Right atrium auricular region (tissue), 2 donors: ENCODE data around the gene EML6. TPM values are rescaled to one million over a fixed set of nuclear protein-coding genes. Genes with fewer than 3 reads are reported as not detected.

ENCODE experiments used
- DNase-seq: peaks from one replicate; pipeline ENCODE4 v3.0.0-alpha.2; 2019; ENCODE audit warnings: low spot score
- H3K27ac ChIP-seq, 2 donors: fragments of 200-600 bp; sonication (generic); 1 replicate in 1 of 2; 2 replicates in 1 of 2; pipeline ENCODE4 v1.5.1; 2016 to 2019
- H3K27me3 ChIP-seq, 2 donors: fragments of 200-600 bp; sonication (generic); one replicate each; pipeline versions ENCODE4 v1.5.1 to v1.6.0; 2017 to 2019
- H3K36me3 ChIP-seq: fragments of 200-600 bp; sonication (generic); one replicate; pipeline ENCODE4 v1.5.1; 2016
- H3K4me1 ChIP-seq, 2 donors: fragments of 200-600 bp; sonication (generic); one replicate each; pipeline versions ENCODE4 v1.5.1 to v1.6.0; 2017 to 2019
- H3K4me3 ChIP-seq, 2 donors: fragments of 200-600 bp; sonication (generic); 1 replicate in 1 of 2; 2 replicates in 1 of 2; pipeline ENCODE4 v1.5.1; 2017 to 2019; ENCODE audit warnings: mild to moderate bottlenecking in 1 of 2, moderate library complexity in 1 of 2
- H3K9me3 ChIP-seq, 2 donors: fragments of 200-600 bp; sonication (generic); one replicate each; pipeline ENCODE4 v1.5.1; 2019
- total RNA-seq, 2 donors: library from RNA; depleted of rRNA; stranded (reverse); fragments of >200 nt; gene quantifications; one replicate each; pipeline ENCODE4 v1.1.0, GENCODE V29; 2016
- TF ChIP-seq, protein P1 (sequence below), 2 donors: fragments of 200-600 bp; sonication (generic); IDR thresholded peaks; one replicate each; pipeline ENCODE4 v1.5.1; 2019; ENCODE audit warnings: antibody characterized with exemption in 2 of 2

Gene EML6
- total RNA-seq, 2 donors from 2014 or later: 1.1 to 1.2 TPM

DNA sequence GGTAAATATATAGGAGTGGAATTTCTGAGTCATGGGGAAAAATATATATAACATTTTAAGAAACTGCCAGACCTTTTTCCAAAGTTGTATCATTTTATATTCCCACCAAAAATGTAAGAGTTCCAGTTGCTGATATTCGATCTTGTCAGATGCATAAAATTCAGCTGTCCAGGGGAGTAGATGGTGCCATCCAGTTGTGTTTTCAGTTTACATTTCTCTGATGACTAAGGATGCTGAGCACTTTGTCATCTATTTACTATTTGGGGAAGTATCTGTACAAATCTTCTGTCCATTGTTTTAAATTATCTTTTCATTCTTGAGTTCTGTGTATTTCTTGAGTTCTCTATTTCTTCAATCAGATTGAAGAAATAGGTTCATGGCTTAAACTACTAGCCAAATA lies 200.7 kb downstream of the EML6 start:
- no peak overlapping the region for H3K4me3 ChIP-seq
- TF ChIP-seq, protein P1, sequence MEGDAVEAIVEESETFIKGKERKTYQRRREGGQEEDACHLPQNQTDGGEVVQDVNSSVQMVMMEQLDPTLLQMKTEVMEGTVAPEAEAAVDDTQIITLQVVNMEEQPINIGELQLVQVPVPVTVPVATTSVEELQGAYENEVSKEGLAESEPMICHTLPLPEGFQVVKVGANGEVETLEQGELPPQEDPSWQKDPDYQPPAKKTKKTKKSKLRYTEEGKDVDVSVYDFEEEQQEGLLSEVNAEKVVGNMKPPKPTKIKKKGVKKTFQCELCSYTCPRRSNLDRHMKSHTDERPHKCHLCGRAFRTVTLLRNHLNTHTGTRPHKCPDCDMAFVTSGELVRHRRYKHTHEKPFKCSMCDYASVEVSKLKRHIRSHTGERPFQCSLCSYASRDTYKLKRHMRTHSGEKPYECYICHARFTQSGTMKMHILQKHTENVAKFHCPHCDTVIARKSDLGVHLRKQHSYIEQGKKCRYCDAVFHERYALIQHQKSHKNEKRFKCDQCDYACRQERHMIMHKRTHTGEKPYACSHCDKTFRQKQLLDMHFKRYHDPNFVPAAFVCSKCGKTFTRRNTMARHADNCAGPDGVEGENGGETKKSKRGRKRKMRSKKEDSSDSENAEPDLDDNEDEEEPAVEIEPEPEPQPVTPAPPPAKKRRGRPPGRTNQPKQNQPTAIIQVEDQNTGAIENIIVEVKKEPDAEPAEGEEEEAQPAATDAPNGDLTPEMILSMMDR (IDR thresholded peaks at IDR 0.05): no peak
- H3K4me1 ChIP-seq: no peaks in the 10 kb centered on the region
- H3K27ac ChIP-seq: no peak overlapping the region
- no peak for DNase-seq
- H3K36me3 ChIP-seq: no peaks in the 10 kb centered on the region
- H3K9me3 ChIP-seq: peaks cover 0 to 18% of the 10 kb centered on the region in 2 donors
- H3K27me3 ChIP-seq: no peaks in the 10 kb centered on the region

DNA sequence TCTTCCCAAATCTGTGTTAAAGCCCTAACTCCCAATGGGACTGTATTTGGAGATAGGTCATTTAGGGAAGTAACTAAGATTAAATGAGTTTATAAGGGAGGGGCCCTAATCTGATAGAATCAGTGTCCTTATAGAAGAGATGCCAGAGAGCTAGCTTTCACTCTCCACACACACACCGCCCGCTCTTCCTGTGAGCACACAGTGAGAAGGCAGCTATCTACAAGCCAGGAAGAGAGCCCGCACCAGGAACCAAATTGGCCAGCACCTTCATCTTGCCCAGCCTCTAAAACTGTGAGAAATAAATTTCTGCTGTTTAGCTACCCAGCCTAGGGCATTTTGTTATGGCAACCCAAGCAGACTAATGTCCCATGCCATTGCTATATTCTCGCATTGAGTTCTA lies 201.6 kb downstream of the EML6 start:
- Histone ChIP-seq H3K4me3 (no peak overlapping the region), H3K27ac (no peak overlapping the region), H3K9me3 (peaks cover 0 to 17% of the 10 kb centered on the region in 2 donors), H3K4me1 (no peaks in the 10 kb centered on the region), H3K27me3 (no peaks in the 10 kb centered on the region), H3K36me3 (no peaks in the 10 kb centered on the region)
- TF ChIP-seq, protein P1 (IDR thresholded peaks at IDR 0.05): no peak
- no peak for DNase-seq

GRCh38 chr2:54927085-54927750 lies 203.8 kb downstream of the EML6 start:
- Histone ChIP-seq H3K4me3 (no peak overlapping the region), H3K27me3 (no peaks in the 10 kb centered on the region), H3K9me3 (no peaks in the 10 kb centered on the region), H3K4me1 (no peaks in the 10 kb centered on the region), H3K27ac (no peak overlapping the region), H3K36me3 (no peaks in the 10 kb centered on the region)
- TF ChIP-seq, protein P1 (IDR thresholded peaks at IDR 0.05): no peak
- DNase-seq: no peak

GRCh38 chr2:54927751-54928615 lies 204.5 kb downstream of the EML6 start:
- no peaks in the 10 kb centered on the region for H3K9me3 ChIP-seq
- no peak overlapping the region for H3K4me3 ChIP-seq
- TF ChIP-seq, protein P1 (IDR thresholded peaks at IDR 0.05): no peak
- H3K27me3 ChIP-seq: no peaks in the 10 kb centered on the region
- no peak overlapping the region for H3K27ac ChIP-seq
- DNase-seq: no peak
- H3K4me1 ChIP-seq: no peaks in the 10 kb centered on the region
- H3K36me3 ChIP-seq: no peaks in the 10 kb centered on the region

GRCh38 chr2:54928719-54929118 lies 205.3 kb downstream of the EML6 start:
- DNase-seq: no peak
- TF ChIP-seq, protein P1 (IDR thresholded peaks at IDR 0.05): no peak
- Histone ChIP-seq H3K27me3 (no peaks in the 10 kb centered on the region), H3K27ac (no peak overlapping the region), H3K4me1 (no peaks in the 10 kb centered on the region), H3K9me3 (no peaks in the 10 kb centered on the region), H3K4me3 (no peak overlapping the region), H3K36me3 (no peaks in the 10 kb centered on the region)
